Natural killer cell (primary cell): ENCODE measurements around the gene NDUFAF7. TPM values are rescaled to one million over a fixed set of nuclear protein-coding genes. Genes with fewer than 3 reads are reported as not detected.

Experiments used
- ATAC-seq, 3 donors: fragments of 150-1000 bp in 2 of 3; fragments of 200-7000 bp in 1 of 3; cut with Tn5 transposase; 1 replicate in 1 of 3; 2 replicates in 2 of 3; pipeline ENCODE4 v1.10.0; 2021; ENCODE audit warnings: mild to moderate bottlenecking in 2 of 3, moderate library complexity in 2 of 3
- DNase-seq, 2 donors: peaks; one replicate each; pipeline versions ENCODE4 v3.0.0 to v3.0.0-alpha.2; 2013 to 2021; ENCODE audit warnings: mixed read lengths in 1 of 2
- H3K27ac ChIP-seq: one replicate; pipeline ENCODE4 v1.5.1; 2013; ENCODE audit warnings: mild to moderate bottlenecking, low read length
- H3K27me3 ChIP-seq: one replicate; pipeline ENCODE4 v1.6.1; 2013; ENCODE audit warnings: low read length; ENCODE audit not compliant: control insufficient read depth, insufficient read depth
- H3K36me3 ChIP-seq: one replicate; pipeline ENCODE4 v1.6.1; 2013; ENCODE audit warnings: low read length; ENCODE audit not compliant: control insufficient read depth, insufficient read depth
- H3K4me1 ChIP-seq: one replicate; pipeline ENCODE4 v1.6.1; 2013; ENCODE audit warnings: low read length; ENCODE audit not compliant: control insufficient read depth, insufficient read depth
- H3K4me3 ChIP-seq: one replicate; pipeline ENCODE4 v1.5.1; 2013; ENCODE audit warnings: low read length
- H3K9me3 ChIP-seq: one replicate; pipeline ENCODE4 v1.6.1; 2013; ENCODE audit warnings: low read length; ENCODE audit not compliant: control insufficient read depth, insufficient read depth
- H3K27ac Mint-ChIP-seq, 2 donors: one replicate each; pipeline ENCODE4 v1.8.0; 2022; ENCODE audit warnings: mild to moderate bottlenecking in 2 of 2, mixed read lengths in 2 of 2, moderate library complexity in 1 of 2
- H3K27me3 Mint-ChIP-seq, 2 donors: one replicate each; pipeline ENCODE4 v1.8.0; 2022; ENCODE audit warnings: low read depth in 2 of 2, mixed read lengths in 2 of 2
- H3K36me3 Mint-ChIP-seq: one replicate; pipeline ENCODE4 v1.8.0; 2022; ENCODE audit warnings: mixed read lengths
- H3K4me1 Mint-ChIP-seq, 2 donors: one replicate each; pipeline ENCODE4 v1.8.0; 2022; ENCODE audit warnings: mixed read lengths in 2 of 2
- H3K4me3 Mint-ChIP-seq: one replicate; pipeline ENCODE4 v1.8.0; 2022; ENCODE audit warnings: mild to moderate bottlenecking, moderate library complexity, mixed read lengths
- H3K9me3 Mint-ChIP-seq, 2 donors: one replicate each; pipeline ENCODE4 v1.8.0; 2022; ENCODE audit warnings: mixed read lengths in 2 of 2
- CTCF ChIP-seq: fragments of 200-600 bp; IDR thresholded peaks from one replicate; pipeline ENCODE4 v1.8.0; 2022; ENCODE audit warnings: antibody characterized with exemption
- WGBS: methylation state at CpG from one replicate; pipeline ENCODE4 v1.1.7; 2013; ENCODE audit warnings: missing lambda C conversion rate; ENCODE audit not compliant: insufficient coverage; 5-methylcytosine and 5-hydroxymethylcytosine counted together
- intact Hi-C: fragments of 100-400 bp; cut with micrococcal nuclease; formaldehyde crosslinking; loops from one replicate; pipeline ENCODE4 v1.14.2; 2022
- total RNA-seq, 4 donors: library from RNA; stranded (reverse); fragments of 120-200 nt in 1 of 4; gene quantifications; one replicate each; pipeline versions ENCODE4 v1.2.3 to v1.2.4, GENCODE V29; 2013 to 2022

Gene NDUFAF7
- total RNA-seq, 3 donors from 2014 or later (not counting 1 experiment from before 2014, with no cell fraction given), result 13.4 to 24.1 (median 19.7) TPM

- H3K36me3 Mint-ChIP-seq, result no peaks in the 10 kb centered on the region
- ATAC-seq, result peak in 1 of 3 donors; percentile 48
- no peak overlapping the region for H3K4me3 Mint-ChIP-seq
- H3K9me3 Mint-ChIP-seq, result no peaks in the 10 kb centered on the region
- H3K27ac Mint-ChIP-seq, result no peak overlapping the region
- Histone ChIP-seq H3K36me3 (no peaks in the 10 kb centered on the region), H3K27me3 (no peaks in the 10 kb centered on the region), H3K4me1 (no peaks in the 10 kb centered on the region), H3K4me3 (no peak overlapping the region), H3K27ac (no peak overlapping the region), H3K9me3 (no peaks in the 10 kb centered on the region)
- no peak for DNase-seq
- H3K27me3 Mint-ChIP-seq, result peaks cover 9 to 12% of the 10 kb centered on the region in 2 donors
- intact Hi-C loops, result no loop called here
- no peaks in the 10 kb centered on the region for H3K4me1 Mint-ChIP-seq
- TF ChIP-seq CTCF, result no peak
- 87% methylated on average over 6 of the region's 6 CpGs for WGBS
These were observed 41.9 kb upstream of the NDUFAF7 start for GRCh38 chr2:37189452-37190153.

GRCh38 chr2:37190290-37190689 lies 41.2 kb upstream of the NDUFAF7 start:
- Mint-ChIP-seq H3K27me3 (peaks cover 9% of the 10 kb centered on the region in 2 donors), H3K4me1 (no peaks in the 10 kb centered on the region), H3K36me3 (no peaks in the 10 kb centered on the region), H3K9me3 (no peaks in the 10 kb centered on the region), H3K27ac (no peak overlapping the region), H3K4me3 (no peak overlapping the region)
- no peak overlapping the region for H3K4me3 ChIP-seq
- H3K9me3 ChIP-seq, result no peaks in the 10 kb centered on the region
- intact Hi-C loops, result no loop called here
- DNase-seq, result no peak
- H3K27me3 ChIP-seq, result no peaks in the 10 kb centered on the region
- no peak overlapping the region for H3K27ac ChIP-seq
- H3K36me3 ChIP-seq, result no peaks in the 10 kb centered on the region
- no peak for ATAC-seq
- H3K4me1 ChIP-seq, result no peaks in the 10 kb centered on the region
- no peak for TF ChIP-seq CTCF
- 90% methylated on average over 4 of the region's 4 CpGs for WGBS

GRCh38 chr2:37191253-37191652 lies 40.2 kb upstream of the NDUFAF7 start:
- Mint-ChIP-seq H3K9me3 (no peaks in the 10 kb centered on the region), H3K27me3 (peaks cover 4 to 9% of the 10 kb centered on the region in 2 donors), H3K4me1 (peaks cover 2 to 4% of the 10 kb centered on the region in 2 donors), H3K4me3 (no peak overlapping the region), H3K36me3 (no peaks in the 10 kb centered on the region), H3K27ac (no peak overlapping the region)
- Histone ChIP-seq H3K4me1 (peaks cover 6% of the 10 kb centered on the region), H3K9me3 (no peaks in the 10 kb centered on the region), H3K27ac (no peak overlapping the region), H3K36me3 (no peaks in the 10 kb centered on the region), H3K4me3 (no peak overlapping the region), H3K27me3 (no peaks in the 10 kb centered on the region)
- DNase-seq (no peak), ATAC-seq (no peak)
- WGBS, result 77% methylated on average over 4 of the region's 4 CpGs
- no peak for TF ChIP-seq CTCF
- intact Hi-C loops, result no loop called here

GRCh38 chr2:37191747-37192146 lies 39.7 kb upstream of the NDUFAF7 start:
- H3K27me3 ChIP-seq, result no peaks in the 10 kb centered on the region
- ATAC-seq, result no peak
- Mint-ChIP-seq H3K9me3 (no peaks in the 10 kb centered on the region), H3K36me3 (no peaks in the 10 kb centered on the region), H3K4me1 (peaks cover 7 to 9% of the 10 kb centered on the region in 2 donors), H3K27ac (no peak overlapping the region), H3K4me3 (no peak overlapping the region), H3K27me3 (peaks cover 3 to 7% of the 10 kb centered on the region in 2 donors)
- no peaks in the 10 kb centered on the region for H3K9me3 ChIP-seq
- H3K4me3 ChIP-seq, result no peak overlapping the region
- no peak for DNase-seq
- no peak overlapping the region for H3K27ac ChIP-seq
- 91% methylated on average over 6 of the region's 6 CpGs for WGBS
- no peak for TF ChIP-seq CTCF
- H3K4me1 ChIP-seq, result peaks cover 7% of the 10 kb centered on the region
- H3K36me3 ChIP-seq, result no peaks in the 10 kb centered on the region
- intact Hi-C loops, result no loop called here
